Mucosa of stomach (tissue), 1 donor: Measurements from ENCODE around the gene DOCK4.

Source experiments
- H3K27me3 ChIP-seq: one replicate; pipeline ENCODE4 v1.7.0; 2013; ENCODE audit warnings: mild to moderate bottlenecking, low read length; ENCODE audit not compliant: control insufficient read depth, insufficient read depth
- H3K36me3 ChIP-seq: one replicate; pipeline ENCODE4 v1.7.0; 2013; ENCODE audit warnings: low read length; ENCODE audit not compliant: control insufficient read depth, insufficient read depth
- H3K4me1 ChIP-seq: one replicate; pipeline ENCODE4 v1.7.0; 2013; ENCODE audit warnings: mild to moderate bottlenecking, low read length; ENCODE audit not compliant: control insufficient read depth, insufficient read depth
- H3K4me3 ChIP-seq: one replicate; pipeline ENCODE4 v1.7.0; 2013; ENCODE audit warnings: low read length
- H3K9ac ChIP-seq: one replicate; pipeline ENCODE4 v1.7.0; 2013; ENCODE audit warnings: mild to moderate bottlenecking, low read length, moderate library complexity
- H3K9me3 ChIP-seq: one replicate; pipeline ENCODE4 v1.7.0; 2013; ENCODE audit warnings: mild to moderate bottlenecking, low read length, moderate library complexity; ENCODE audit not compliant: control insufficient read depth
- donor health status: Pancreatic carcinoma.

DOCK4 gene

DNA sequence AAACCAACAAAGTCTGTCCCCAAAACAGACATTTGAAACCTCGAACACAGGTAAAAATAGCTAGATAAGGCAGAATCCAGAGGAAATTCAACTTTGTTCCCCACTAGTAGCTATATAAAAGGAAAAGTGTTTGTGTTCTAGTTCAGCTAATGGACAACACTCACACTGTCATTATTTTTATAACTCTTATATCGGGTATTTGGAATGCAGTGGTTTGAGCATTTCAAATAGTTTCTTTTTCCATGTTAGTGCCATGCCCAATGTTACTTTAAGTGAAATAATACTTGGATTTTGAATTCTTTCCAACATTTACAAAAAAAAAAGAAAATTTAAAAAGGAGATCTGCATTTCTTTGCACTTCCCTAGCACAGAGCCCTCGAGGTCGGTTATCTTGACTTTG, 213.6 kb downstream of the DOCK4 start:
- Histone ChIP-seq H3K27me3 (no peaks in the 10 kb centered on the region), H3K9ac (no peak overlapping the region), H3K4me3 (no peak overlapping the region), H3K4me1 (no peaks in the 10 kb centered on the region), H3K36me3 (no peaks in the 10 kb centered on the region), H3K9me3 (no peaks in the 10 kb centered on the region)

DNA sequence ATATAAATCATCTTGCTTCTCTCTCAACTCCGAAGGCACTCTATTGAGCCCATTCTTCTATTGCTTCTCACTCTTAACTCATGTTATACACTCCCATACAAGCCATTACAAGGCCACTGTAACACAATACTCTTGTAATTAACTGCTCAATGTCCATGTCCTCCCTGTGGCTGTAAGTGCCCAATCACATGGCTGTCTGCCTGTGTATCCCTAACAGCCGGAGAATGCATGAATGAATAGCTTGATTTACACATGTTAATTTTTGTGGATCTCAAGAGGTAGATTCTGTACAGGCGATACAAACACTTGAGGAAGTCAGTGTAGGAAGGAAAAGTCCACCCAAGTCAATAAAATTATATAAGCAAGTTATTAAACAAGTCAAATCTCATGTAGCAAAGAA, 215.6 kb downstream of the DOCK4 start:
- Histone ChIP-seq H3K4me3 (no peak overlapping the region), H3K4me1 (no peaks in the 10 kb centered on the region), H3K36me3 (no peaks in the 10 kb centered on the region), H3K9me3 (no peaks in the 10 kb centered on the region), H3K9ac (no peak overlapping the region), H3K27me3 (no peaks in the 10 kb centered on the region)

DNA sequence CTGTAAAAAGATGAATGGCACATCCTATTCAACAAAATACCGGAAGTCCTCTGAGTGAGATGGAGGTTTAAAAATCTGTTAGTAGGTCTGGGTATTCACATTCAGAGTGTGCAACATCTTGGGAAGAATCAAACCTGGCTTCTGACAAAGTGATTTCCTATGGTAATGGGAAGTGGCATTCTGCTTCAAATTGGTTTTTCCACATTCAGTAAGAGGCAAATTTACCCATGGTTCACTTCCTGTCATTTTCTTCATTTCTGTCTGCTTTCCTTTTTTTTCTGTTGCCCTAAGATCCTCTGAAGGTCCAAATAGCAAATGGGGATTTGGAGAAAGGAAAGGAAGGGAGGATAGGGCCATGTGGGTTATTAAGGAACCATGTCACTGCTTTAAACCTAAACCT, 218.3 kb downstream of the DOCK4 start:
- Histone ChIP-seq H3K4me3 (no peak overlapping the region), H3K36me3 (no peaks in the 10 kb centered on the region), H3K27me3 (no peaks in the 10 kb centered on the region), H3K9me3 (no peaks in the 10 kb centered on the region), H3K9ac (no peak overlapping the region), H3K4me1 (no peaks in the 10 kb centered on the region)

DNA sequence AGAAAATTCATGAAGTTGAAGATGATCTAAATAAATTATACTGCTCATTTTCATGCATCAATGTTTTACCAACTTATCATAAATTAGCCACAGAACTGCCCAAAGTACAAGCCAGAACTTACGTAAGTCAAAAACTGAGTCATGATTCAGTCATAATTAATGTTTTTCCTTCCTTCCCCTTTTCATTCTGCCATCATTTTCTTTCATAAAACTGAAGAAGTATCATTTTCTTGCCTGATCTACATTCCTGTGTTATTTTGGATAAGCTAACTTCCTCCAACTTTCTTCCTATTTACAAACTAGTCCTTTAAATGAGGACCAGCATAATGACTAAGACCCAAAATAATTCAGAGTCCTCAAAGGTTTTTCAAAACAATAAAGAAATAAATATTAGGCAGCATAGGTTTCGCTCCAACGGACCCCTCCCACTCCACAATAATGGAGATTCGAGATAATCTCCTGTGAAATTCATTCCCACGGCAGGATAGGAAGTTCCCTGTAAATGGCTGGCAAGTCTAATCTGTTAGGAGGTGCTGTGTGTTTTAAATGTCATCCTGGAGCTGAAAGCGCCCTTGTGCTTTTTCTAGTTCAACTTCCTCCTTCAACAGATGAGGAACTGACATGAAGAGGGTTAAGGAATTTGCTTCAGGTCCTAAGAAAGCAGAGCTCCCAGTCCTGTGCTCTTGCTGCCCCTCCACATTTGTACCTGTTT, 218.9 kb downstream of the DOCK4 start:
- Histone ChIP-seq H3K36me3 (no peaks in the 10 kb centered on the region), H3K9me3 (no peaks in the 10 kb centered on the region), H3K27me3 (no peaks in the 10 kb centered on the region), H3K4me1 (no peaks in the 10 kb centered on the region), H3K9ac (no peak overlapping the region), H3K4me3 (no peak overlapping the region)

DNA sequence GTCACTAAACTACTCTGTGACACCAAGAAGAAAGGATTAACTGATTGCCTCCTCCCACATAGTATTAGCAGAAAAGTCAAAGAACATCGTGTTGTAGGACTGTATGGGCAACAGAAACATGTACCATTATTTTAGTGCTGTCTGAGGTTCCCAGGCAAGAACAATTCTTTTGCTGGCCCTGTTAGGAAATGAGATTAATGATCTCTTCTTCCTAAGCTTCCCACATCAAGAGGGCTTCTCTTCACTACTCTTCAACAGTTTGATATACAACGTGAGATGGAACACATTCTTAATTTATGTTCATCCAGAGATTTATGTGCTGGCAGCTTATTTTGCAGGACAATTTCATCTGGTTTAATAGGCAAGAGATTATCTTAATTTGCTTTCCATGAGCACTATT, 219.6 kb downstream of the DOCK4 start:
- no peaks in the 10 kb centered on the region for H3K9me3 ChIP-seq
- no peak overlapping the region for H3K4me3 ChIP-seq
- H3K27me3 ChIP-seq: no peaks in the 10 kb centered on the region
- no peak overlapping the region for H3K9ac ChIP-seq
- no peaks in the 10 kb centered on the region for H3K36me3 ChIP-seq
- no peaks in the 10 kb centered on the region for H3K4me1 ChIP-seq

DNA sequence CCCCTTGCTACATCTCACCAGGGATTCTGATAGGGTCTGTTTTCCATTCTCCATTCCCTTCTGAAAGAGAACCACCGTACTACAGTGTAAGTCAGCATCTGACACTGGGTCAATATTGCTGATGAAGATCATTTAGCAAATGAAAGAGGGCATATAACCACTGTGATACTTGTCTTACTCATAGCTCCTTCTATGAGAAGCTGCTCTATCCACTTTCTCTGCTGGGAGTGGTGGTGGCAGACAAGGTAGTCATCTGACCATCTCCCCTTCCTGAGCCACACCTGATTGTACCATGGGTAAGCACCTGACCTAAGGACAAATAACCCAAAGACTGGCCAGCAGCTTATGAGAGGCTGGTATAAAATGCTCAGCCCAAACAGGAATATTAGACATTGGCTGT, 220.4 kb downstream of the DOCK4 start:
- Histone ChIP-seq H3K27me3 (no peaks in the 10 kb centered on the region), H3K4me3 (no peak overlapping the region), H3K36me3 (no peaks in the 10 kb centered on the region), H3K4me1 (no peaks in the 10 kb centered on the region), H3K9me3 (no peaks in the 10 kb centered on the region), H3K9ac (no peak overlapping the region)

DNA sequence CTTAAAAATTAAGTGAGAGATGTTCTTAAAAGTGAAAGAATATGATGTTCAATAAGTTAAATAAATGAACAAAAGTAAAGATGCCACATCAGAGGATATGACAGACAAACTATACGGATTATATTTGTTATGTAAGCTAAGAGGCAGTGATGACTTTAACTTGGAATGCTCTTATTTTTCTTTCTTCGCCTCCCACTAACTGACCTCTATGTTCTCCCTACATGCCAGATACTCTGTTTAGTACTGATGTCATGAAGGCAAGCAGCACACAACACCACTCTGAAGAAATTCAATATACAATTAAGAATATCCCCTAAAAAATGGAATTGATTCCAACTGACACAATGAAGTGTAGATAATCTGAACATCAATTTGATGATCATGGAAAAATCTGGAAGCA, 223.4 kb downstream of the DOCK4 start:
- no peaks in the 10 kb centered on the region for H3K9me3 ChIP-seq
- H3K4me1 ChIP-seq: no peaks in the 10 kb centered on the region
- no peaks in the 10 kb centered on the region for H3K36me3 ChIP-seq
- no peaks in the 10 kb centered on the region for H3K27me3 ChIP-seq
- H3K9ac ChIP-seq: no peak overlapping the region
- no peak overlapping the region for H3K4me3 ChIP-seq

DNA sequence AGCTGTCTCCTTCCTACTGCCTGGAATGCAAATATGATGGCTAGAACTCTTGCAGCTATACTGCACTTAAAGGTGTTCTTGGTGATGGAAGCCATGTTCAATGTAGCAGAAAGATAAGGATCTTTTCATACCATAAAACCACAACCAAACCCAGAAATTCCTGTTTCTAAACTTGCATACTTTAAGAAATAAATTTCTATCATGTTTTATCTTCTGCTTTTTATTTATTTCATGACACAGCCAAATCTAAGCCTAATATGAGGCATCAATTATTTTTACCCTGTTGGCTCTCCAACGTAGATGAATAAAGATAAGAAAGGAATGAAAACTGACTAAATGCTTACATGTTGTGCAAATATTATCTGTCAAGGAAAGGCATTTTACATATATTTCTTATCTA, 224.1 kb downstream of the DOCK4 start:
- no peak overlapping the region for H3K9ac ChIP-seq

DNA sequence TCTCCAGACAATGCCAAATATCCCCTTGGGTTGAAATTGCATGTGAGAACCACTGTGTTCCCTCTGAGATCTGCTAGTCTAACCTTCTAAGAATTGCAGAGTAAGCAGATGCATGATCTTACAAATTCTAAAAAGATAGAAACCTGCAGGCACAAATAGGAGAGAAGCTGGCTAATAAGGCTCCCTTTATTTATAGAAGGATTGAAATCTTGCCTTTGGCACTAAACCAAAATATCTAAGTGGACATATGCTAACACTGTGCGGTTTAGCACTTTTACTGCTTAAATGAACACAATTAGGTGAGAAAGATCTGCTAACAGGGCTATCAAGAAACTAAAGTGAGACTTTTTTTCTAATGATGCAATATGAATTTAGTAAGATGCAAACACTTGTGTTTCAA, 225.5 kb downstream of the DOCK4 start:
- H3K9me3 ChIP-seq: no peaks in the 10 kb centered on the region
- H3K27me3 ChIP-seq: no peaks in the 10 kb centered on the region
- H3K4me1 ChIP-seq: no peaks in the 10 kb centered on the region
- H3K4me3 ChIP-seq: no peak overlapping the region
- no peak overlapping the region for H3K9ac ChIP-seq
- H3K36me3 ChIP-seq: no peaks in the 10 kb centered on the region

More for the DNA sequence above, 224.1 kb downstream of the DOCK4 start:
- Histone ChIP-seq H3K27me3 (no peaks in the 10 kb centered on the region), H3K36me3 (no peaks in the 10 kb centered on the region), H3K9me3 (no peaks in the 10 kb centered on the region), H3K4me3 (no peak overlapping the region), H3K4me1 (no peaks in the 10 kb centered on the region)

DNA sequence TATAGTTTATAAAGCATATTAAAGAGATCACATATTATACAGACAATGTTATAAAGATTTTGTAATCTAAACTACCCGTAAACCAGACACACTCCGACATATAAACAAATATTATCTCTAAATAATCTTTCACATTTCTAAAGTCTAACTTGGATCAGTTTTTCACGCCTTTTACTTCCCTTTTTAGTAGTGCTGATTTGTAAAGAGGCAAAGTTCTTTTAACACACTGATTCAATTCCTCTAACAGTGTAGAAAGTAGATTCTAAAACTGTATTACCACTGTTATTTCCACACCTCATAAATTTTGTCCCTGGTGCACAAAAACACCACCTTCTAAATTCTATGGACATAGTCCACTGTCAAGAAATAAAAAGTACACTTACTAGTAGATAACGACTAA, 230.9 kb downstream of the DOCK4 start:
- H3K9ac ChIP-seq: no peak overlapping the region
- no peaks in the 10 kb centered on the region for H3K36me3 ChIP-seq
- no peaks in the 10 kb centered on the region for H3K4me1 ChIP-seq
- H3K9me3 ChIP-seq: no peaks in the 10 kb centered on the region
- no peak overlapping the region for H3K4me3 ChIP-seq
- no peaks in the 10 kb centered on the region for H3K27me3 ChIP-seq

DNA sequence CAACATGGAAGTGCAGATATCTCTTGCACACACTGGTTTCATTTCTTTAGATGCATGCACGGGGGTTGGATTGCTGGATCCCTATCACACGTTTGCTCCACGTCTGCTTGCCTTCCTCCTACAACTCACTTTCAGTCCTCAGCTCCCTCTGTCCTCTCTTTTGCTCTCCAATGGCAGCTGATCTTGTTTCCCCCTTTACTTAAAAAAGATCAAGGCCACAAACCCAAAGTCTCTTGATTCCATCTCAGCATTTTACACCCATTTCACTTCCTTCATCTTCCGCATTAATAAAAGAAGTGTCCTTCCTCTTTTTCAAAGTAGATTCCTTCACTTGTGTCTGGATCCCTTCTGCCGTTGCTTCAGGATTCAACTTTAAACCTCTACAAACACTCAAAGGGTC, 245.2 kb downstream of the DOCK4 start:
- Histone ChIP-seq H3K36me3 (no peaks in the 10 kb centered on the region), H3K9ac (no peak overlapping the region), H3K4me3 (no peak overlapping the region), H3K27me3 (no peaks in the 10 kb centered on the region), H3K4me1 (no peaks in the 10 kb centered on the region), H3K9me3 (no peaks in the 10 kb centered on the region)

DNA sequence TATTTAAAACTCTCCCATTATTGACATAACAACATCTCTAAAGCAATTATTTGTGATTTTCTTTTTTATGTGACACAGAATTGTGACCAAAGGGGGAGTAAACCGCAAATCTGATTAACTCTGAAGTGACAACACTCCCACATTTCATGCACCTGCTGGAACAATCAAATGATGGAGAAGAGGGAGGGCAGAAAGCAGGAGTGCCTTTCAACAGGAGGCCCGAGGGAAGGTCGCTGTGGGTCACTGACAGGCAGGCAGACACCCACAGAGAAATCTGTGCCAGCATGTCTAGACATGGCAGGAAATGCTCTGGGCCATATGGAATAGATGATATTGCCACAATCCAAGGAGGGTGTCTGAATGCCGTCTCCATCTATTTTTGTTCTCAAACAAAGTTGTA, 247.3 kb downstream of the DOCK4 start:
- no peaks in the 10 kb centered on the region for H3K27me3 ChIP-seq
- no peak overlapping the region for H3K9ac ChIP-seq
- H3K4me1 ChIP-seq: no peaks in the 10 kb centered on the region
- no peaks in the 10 kb centered on the region for H3K36me3 ChIP-seq
- H3K4me3 ChIP-seq: no peak overlapping the region
- H3K9me3 ChIP-seq: no peaks in the 10 kb centered on the region

DNA sequence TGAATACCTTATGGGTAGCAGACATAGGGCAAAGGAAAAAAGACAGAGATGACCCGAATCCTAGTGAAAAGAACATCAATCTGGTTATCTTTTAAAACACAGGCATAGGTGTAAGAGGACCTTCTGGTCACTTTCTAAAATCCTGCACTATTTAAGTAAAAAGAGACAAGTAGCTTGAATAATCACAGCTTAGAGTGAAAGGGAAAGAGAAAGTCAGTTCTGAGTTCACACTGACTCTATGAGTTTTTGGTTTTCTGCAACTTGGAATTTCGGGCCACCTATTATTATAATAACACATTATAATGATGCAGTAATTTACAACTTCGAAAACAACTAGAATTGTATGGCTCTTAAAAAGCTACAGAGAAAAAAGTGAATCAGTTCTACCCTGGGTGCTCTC, 247.8 kb downstream of the DOCK4 start:
- H3K4me1 ChIP-seq: no peaks in the 10 kb centered on the region
- no peak overlapping the region for H3K9ac ChIP-seq
- no peaks in the 10 kb centered on the region for H3K36me3 ChIP-seq
- no peaks in the 10 kb centered on the region for H3K27me3 ChIP-seq
- H3K4me3 ChIP-seq: no peak overlapping the region
- H3K9me3 ChIP-seq: no peaks in the 10 kb centered on the region
